Trophoblast cell (in vitro differentiated cells and primary cell): ENCODE data around the gene ARL14EP.

Source experiments
- DNase-seq, 2 donors: peaks; one replicate each; pipeline ENCODE4 v3.0.0-alpha.2; 2016
- H2AFZ ChIP-seq: 2 replicates; pipeline ENCODE4 v1.6.1; 2013; ENCODE audit warnings: low read length, moderate library complexity, mild to moderate bottlenecking; ENCODE audit not compliant: insufficient read depth, poor library complexity
- H2AK5ac ChIP-seq: 2 replicates; pipeline ENCODE4 v1.6.1; 2013; ENCODE audit warnings: mild to moderate bottlenecking, low read length
- H2BK120ac ChIP-seq: 2 replicates; pipeline ENCODE4 v1.6.1; 2013; ENCODE audit warnings: low read length, mild to moderate bottlenecking, moderate library complexity; ENCODE audit not compliant: insufficient read depth, poor library complexity
- H2BK12ac ChIP-seq: 2 replicates; pipeline ENCODE4 v1.6.1; 2013; ENCODE audit warnings: mild to moderate bottlenecking, low read length, moderate library complexity
- H2BK5ac ChIP-seq: 2 replicates; pipeline ENCODE4 v1.6.1; 2013; ENCODE audit warnings: low read length, low read depth, moderate library complexity, mild to moderate bottlenecking; ENCODE audit not compliant: poor library complexity
- H3K14ac ChIP-seq: 2 replicates; pipeline ENCODE4 v1.6.1; 2013; ENCODE audit warnings: mild to moderate bottlenecking, low read length
- H3K18ac ChIP-seq: 2 replicates; pipeline ENCODE4 v1.6.1; 2013; ENCODE audit warnings: mild to moderate bottlenecking, low read length
- H3K23ac ChIP-seq: 2 replicates; pipeline ENCODE4 v1.6.1; 2013; ENCODE audit warnings: low read length
- H3K27ac ChIP-seq: 2 replicates; pipeline ENCODE4 v1.5.1; 2013; ENCODE audit warnings: low read depth, mild to moderate bottlenecking, inconsistent platforms, low read length, moderate library complexity
- H3K27me3 ChIP-seq: 2 replicates; pipeline ENCODE4 v1.6.1; 2013; ENCODE audit warnings: inconsistent platforms, mild to moderate bottlenecking, low read length, moderate library complexity; ENCODE audit not compliant: insufficient read depth
- H3K36me3 ChIP-seq, 2 experiments: 1 replicate in 1 of 2; 2 replicates in 1 of 2; pipeline ENCODE4 v1.6.1; 2013; ENCODE audit warnings: low read length in 2 of 2, mild to moderate bottlenecking in 2 of 2, moderate library complexity in 1 of 2; ENCODE audit not compliant: insufficient read depth in 2 of 2, control insufficient read depth in 1 of 2
- H3K4ac ChIP-seq: 2 replicates; pipeline ENCODE4 v1.6.1; 2013; ENCODE audit warnings: low read depth, mild to moderate bottlenecking, low read length, moderate library complexity
- H3K4me1 ChIP-seq, 2 experiments: 1 replicate in 1 of 2; 2 replicates in 1 of 2; pipeline ENCODE4 v1.6.1; 2013; ENCODE audit warnings: low read length in 2 of 2, mild to moderate bottlenecking in 2 of 2, moderate library complexity in 1 of 2; ENCODE audit not compliant: insufficient read depth in 2 of 2, control insufficient read depth in 1 of 2
- H3K4me2 ChIP-seq: 2 replicates; pipeline ENCODE4 v1.6.1; 2013; ENCODE audit warnings: inconsistent platforms, mild to moderate bottlenecking, low read length, moderate library complexity
- H3K4me3 ChIP-seq: 2 replicates; pipeline ENCODE4 v1.5.1; 2013; ENCODE audit warnings: mild to moderate bottlenecking, low read depth, low read length, inconsistent platforms
- H3K79me1 ChIP-seq: one replicate; pipeline ENCODE4 v1.6.1; 2013; ENCODE audit warnings: low read length
- H3K79me2 ChIP-seq: 2 replicates; pipeline ENCODE4 v1.6.1; 2013; ENCODE audit warnings: low read length, mild to moderate bottlenecking; ENCODE audit not compliant: control insufficient read depth, insufficient read depth, poor library complexity
- H3K9ac ChIP-seq: 2 replicates; pipeline ENCODE4 v1.6.1; 2013; ENCODE audit warnings: mild to moderate bottlenecking, low read length
- H3K9me3 ChIP-seq: 2 replicates; pipeline ENCODE4 v1.6.1; 2013; ENCODE audit warnings: low read depth, mild to moderate bottlenecking, control low read depth, inconsistent platforms, low read length; ENCODE audit not compliant: insufficient read depth
- H4K12ac ChIP-seq: 2 replicates; pipeline ENCODE4 v1.6.1; 2013; ENCODE audit warnings: low read depth, mild to moderate bottlenecking, low read length, moderate library complexity
- H4K8ac ChIP-seq: 2 replicates; pipeline ENCODE4 v1.6.1; 2013; ENCODE audit warnings: low read depth, mild to moderate bottlenecking, low read length, moderate library complexity
- H4K91ac ChIP-seq: one replicate; pipeline ENCODE4 v1.6.1; 2013; ENCODE audit warnings: low read depth, mild to moderate bottlenecking, low read length, moderate library complexity
- WGBS: extraction: QIAGEN DNeasy Blood & Tissue Kit; methylation state at CpG from one replicate; pipeline ENCODE4 v1.1.7; 2013; ENCODE audit warnings: missing lambda C conversion rate; ENCODE audit not compliant: insufficient read length, insufficient coverage; ENCODE audit errors: extremely low coverage; 5-methylcytosine and 5-hydroxymethylcytosine counted together

The ARL14EP gene

DNA sequence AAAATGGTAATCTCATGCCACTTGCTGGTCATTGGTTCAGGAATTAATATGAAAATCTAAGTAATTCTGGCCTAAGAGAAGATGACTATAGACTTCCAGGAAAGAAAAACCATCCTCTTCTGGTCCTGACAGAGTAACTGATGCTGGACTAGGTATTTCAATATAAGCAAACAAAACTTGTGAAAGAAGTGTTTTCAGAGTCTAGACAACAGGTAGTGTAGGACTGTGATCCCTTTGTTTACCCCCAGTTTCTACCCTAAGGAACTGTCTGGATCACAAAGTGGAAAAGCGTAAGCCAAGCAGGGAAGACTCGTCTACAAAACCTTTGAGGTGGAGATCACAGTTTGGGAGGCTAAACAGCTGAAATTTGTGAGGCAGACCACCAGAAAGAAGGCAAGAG lies 30.4 kb upstream of the ARL14EP start:
- H3K79me1 ChIP-seq = no peaks in the 10 kb centered on the region
- no peaks in the 10 kb centered on the region for H3K4me1 ChIP-seq
- no peaks in the 10 kb centered on the region for H3K79me2 ChIP-seq
- no peak for DNase-seq
- H3K18ac ChIP-seq = no peak overlapping the region
- H2AFZ ChIP-seq = no peak overlapping the region
- no peak overlapping the region for H3K23ac ChIP-seq
- no peak overlapping the region for H2AK5ac ChIP-seq
- H3K14ac ChIP-seq = no peak overlapping the region
- no peaks in the 10 kb centered on the region for H3K27me3 ChIP-seq
- no peak overlapping the region for H3K4me2 ChIP-seq
- peaks cover 5% of the 10 kb centered on the region for H3K9me3 ChIP-seq
- H2BK5ac ChIP-seq = no peak overlapping the region
- H3K9ac ChIP-seq = no peak overlapping the region
- H4K91ac ChIP-seq = no peak overlapping the region
- H3K36me3 ChIP-seq = no peaks in the 10 kb centered on the region
- no peak overlapping the region for H2BK12ac ChIP-seq
- no peak overlapping the region for H3K4ac ChIP-seq
- H4K8ac ChIP-seq = no peak overlapping the region
- no peak overlapping the region for H3K4me3 ChIP-seq
- no peak overlapping the region for H4K12ac ChIP-seq
- H2BK120ac ChIP-seq = no peak overlapping the region
- no CpG with 5 or more reads among the region's 2 CpGs for WGBS
- no peak overlapping the region for H3K27ac ChIP-seq

DNA sequence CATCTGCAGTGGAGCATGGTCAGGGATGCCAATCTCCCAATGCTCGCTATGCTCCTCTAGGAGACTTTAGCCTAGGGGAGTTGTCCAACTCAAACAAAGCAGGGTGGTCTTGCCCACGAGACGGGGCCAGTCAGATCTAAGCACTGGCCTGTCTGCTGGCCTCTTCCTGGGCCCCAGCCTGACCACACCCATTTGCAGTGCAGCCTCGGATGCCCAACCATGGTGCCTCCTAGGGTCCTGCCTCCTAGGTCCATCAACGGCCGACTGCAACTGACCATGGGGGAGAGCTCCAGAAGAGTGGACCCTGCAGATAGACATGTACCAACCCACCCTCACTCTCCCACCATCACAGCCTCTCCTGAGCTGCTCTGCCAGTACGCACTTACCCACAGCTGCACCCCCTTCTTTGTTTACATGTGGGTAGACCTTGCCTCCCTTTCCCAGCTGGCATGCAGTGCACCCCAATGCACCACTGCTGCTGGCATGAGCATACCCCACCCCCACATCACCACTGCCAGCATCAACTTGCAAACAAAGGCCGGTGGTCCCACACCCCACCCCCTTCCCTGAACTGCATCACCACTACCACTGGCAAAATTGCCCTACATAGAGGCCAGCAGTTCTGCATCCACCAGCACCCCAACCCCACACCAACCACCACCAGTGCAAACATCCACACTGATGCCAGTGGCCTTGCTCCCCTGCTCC lies 27.6 kb upstream of the ARL14EP start:
- Histone ChIP-seq H4K12ac (no peak overlapping the region), H2BK120ac (no peak overlapping the region), H3K79me2 (no peaks in the 10 kb centered on the region), H2BK5ac (no peak overlapping the region), H3K4me1 (no peaks in the 10 kb centered on the region), H4K8ac (no peak overlapping the region), H3K23ac (peak overlapping the region; percentile 3), H4K91ac (no peak overlapping the region), H2BK12ac (no peak overlapping the region), H3K4me3 (no peak overlapping the region), H3K14ac (no peak overlapping the region), H3K36me3 (no peaks in the 10 kb centered on the region), H2AK5ac (no peak overlapping the region), H3K9me3 (peaks cover 5% of the 10 kb centered on the region), H3K18ac (no peak overlapping the region), H3K27ac (no peak overlapping the region), H3K4me2 (no peak overlapping the region), H3K9ac (no peak overlapping the region), H2AFZ (no peak overlapping the region), H3K27me3 (no peaks in the 10 kb centered on the region), H3K4ac (no peak overlapping the region), H3K79me1 (no peaks in the 10 kb centered on the region)
- no peak for DNase-seq
- WGBS = no CpG with 5 or more reads among the region's 8 CpGs

DNA sequence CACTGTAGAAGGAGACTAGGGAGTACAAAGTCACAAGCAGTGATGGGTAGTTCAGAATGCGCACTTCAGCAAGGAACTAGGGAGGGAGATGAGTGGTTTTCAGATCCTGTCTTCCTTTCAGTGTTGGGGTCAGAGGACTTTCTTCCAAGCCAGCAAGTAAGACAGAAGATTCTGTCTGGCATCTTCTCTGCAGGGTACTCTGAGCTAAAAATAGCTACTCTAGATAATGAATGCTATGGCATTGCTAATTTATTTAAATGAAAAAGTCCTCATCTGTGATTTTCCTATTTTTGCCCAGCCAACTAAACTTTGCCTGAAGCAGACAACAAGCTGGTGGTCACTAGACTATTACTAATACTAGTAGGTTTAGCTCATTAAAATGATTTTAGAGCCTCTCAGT lies 18.3 kb upstream of the ARL14EP start:
- Histone ChIP-seq H2AK5ac (no peak overlapping the region), H3K27me3 (no peaks in the 10 kb centered on the region), H3K4me2 (no peak overlapping the region), H3K23ac (no peak overlapping the region), H3K79me1 (no peaks in the 10 kb centered on the region), H2BK5ac (no peak overlapping the region), H2AFZ (no peak overlapping the region), H4K12ac (no peak overlapping the region), H3K27ac (no peak overlapping the region), H3K9ac (no peak overlapping the region), H3K4ac (no peak overlapping the region), H4K91ac (no peak overlapping the region), H3K9me3 (no peaks in the 10 kb centered on the region), H2BK120ac (no peak overlapping the region), H3K36me3 (no peaks in the 10 kb centered on the region), H3K4me3 (no peak overlapping the region), H3K18ac (no peak overlapping the region), H3K79me2 (no peaks in the 10 kb centered on the region), H3K14ac (no peak overlapping the region), H3K4me1 (no peaks in the 10 kb centered on the region), H4K8ac (no peak overlapping the region), H2BK12ac (no peak overlapping the region)
- WGBS = no CpG with 5 or more reads among the region's 1 CpG
- no peak for DNase-seq

DNA sequence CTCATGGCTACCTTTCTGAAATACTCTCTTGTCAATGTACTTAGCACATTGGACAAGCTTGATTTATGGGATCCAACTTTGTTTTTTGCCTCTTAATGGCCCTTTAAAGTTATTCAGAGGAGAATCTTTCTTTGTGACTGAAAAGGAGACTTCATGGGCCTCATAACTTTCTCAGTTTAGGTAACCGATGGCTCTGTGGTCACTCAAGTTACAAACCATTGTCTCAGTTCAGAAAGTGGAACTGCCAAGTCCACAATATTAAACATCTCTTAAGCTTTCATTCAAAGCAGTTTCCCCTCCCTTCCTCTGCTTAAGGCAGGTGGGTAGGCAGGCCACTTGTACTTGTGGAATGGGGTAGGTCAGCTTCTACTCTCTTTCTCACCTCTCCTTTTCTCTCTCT lies 12.3 kb upstream of the ARL14EP start:
- no CpG with 5 or more reads among the region's 1 CpG for WGBS
- Histone ChIP-seq H2BK12ac (no peak overlapping the region), H3K14ac (no peak overlapping the region), H3K4me3 (no peak overlapping the region), H3K79me2 (no peaks in the 10 kb centered on the region), H4K12ac (no peak overlapping the region), H2AK5ac (no peak overlapping the region), H3K4me2 (no peak overlapping the region), H3K23ac (no peak overlapping the region), H4K8ac (no peak overlapping the region), H3K4me1 (no peaks in the 10 kb centered on the region), H3K36me3 (no peaks in the 10 kb centered on the region), H3K18ac (no peak overlapping the region), H2BK5ac (no peak overlapping the region), H3K79me1 (no peaks in the 10 kb centered on the region), H3K4ac (no peak overlapping the region), H2BK120ac (no peak overlapping the region), H3K27me3 (no peaks in the 10 kb centered on the region), H3K27ac (no peak overlapping the region), H3K9ac (no peak overlapping the region), H4K91ac (no peak overlapping the region), H2AFZ (no peak overlapping the region), H3K9me3 (no peaks in the 10 kb centered on the region)
- DNase-seq = no peak
